ENCODE measurements around the gene LRRC37A.
"Not testable (repeated sequence)": the region's sequence is repeated elsewhere in the genome, so short reads cannot be mapped to it uniquely, and the experiment has no call there.

Gene LRRC37A

GRCh38 chr17:46290906-46291546 is 3.9 kb upstream of the LRRC37A start:
- not testable (repeated sequence) for DNase-seq

GRCh38 chr17:46291618-46292017 is 3.3 kb upstream of the LRRC37A start:
- not testable (repeated sequence) for DNase-seq

GRCh38 chr17:46341220-46341619 is 46.3 kb downstream of the LRRC37A start:
- not testable (repeated sequence) for DNase-seq

GRCh38 chr17:46342131-46342530 is 47.2 kb downstream of the LRRC37A start:
- not testable (repeated sequence) for DNase-seq

GRCh38 chr17:46348345-46348744 is 53.4 kb downstream of the LRRC37A start:
- DNase-seq = not testable (repeated sequence)

- not testable (repeated sequence) for DNase-seq
Measured at GRCh38 chr17:46349060-46349459, 54.1 kb downstream of the LRRC37A start.

GRCh38 chr17:46353856-46354255 is 58.9 kb downstream of the LRRC37A start:
- not testable (repeated sequence) for DNase-seq

GRCh38 chr17:46361145-46361735 is 66.3 kb downstream of the LRRC37A start:
- not testable (repeated sequence) for DNase-seq

GRCh38 chr17:46361755-46362154 is 66.8 kb downstream of the LRRC37A start, which contains the start of gene ARL17B:
Gene ARL17B, minus strand, starts transcription at chr17:46361766. Its CDS starts 3,369 bp downstream, at chr17:46358397.
- DNase-seq = not testable (repeated sequence)

GRCh38 chr17:46367520-46367919 is 72.6 kb downstream of the LRRC37A start:
- not testable (repeated sequence) for DNase-seq

GRCh38 chr17:46372236-46373229 is 77.6 kb downstream of the LRRC37A start:
- DNase-seq = not testable (repeated sequence)

- DNase-seq = not testable (repeated sequence)
Measured at GRCh38 chr17:46373418-46373817, 78.5 kb downstream of the LRRC37A start.

GRCh38 chr17:46383118-46383517 is 88.2 kb downstream of the LRRC37A start:
- DNase-seq = not testable (repeated sequence)

- not testable (repeated sequence) for DNase-seq
Measured at GRCh38 chr17:46385491-46385890, 90.6 kb downstream of the LRRC37A start.
